Measurements from ENCODE around the gene SCYGR3.
"Not testable (repeated sequence)": the region's sequence is repeated elsewhere in the genome, so short reads cannot be mapped to it uniquely, and the experiment has no call there.

SCYGR3 gene

DNA sequence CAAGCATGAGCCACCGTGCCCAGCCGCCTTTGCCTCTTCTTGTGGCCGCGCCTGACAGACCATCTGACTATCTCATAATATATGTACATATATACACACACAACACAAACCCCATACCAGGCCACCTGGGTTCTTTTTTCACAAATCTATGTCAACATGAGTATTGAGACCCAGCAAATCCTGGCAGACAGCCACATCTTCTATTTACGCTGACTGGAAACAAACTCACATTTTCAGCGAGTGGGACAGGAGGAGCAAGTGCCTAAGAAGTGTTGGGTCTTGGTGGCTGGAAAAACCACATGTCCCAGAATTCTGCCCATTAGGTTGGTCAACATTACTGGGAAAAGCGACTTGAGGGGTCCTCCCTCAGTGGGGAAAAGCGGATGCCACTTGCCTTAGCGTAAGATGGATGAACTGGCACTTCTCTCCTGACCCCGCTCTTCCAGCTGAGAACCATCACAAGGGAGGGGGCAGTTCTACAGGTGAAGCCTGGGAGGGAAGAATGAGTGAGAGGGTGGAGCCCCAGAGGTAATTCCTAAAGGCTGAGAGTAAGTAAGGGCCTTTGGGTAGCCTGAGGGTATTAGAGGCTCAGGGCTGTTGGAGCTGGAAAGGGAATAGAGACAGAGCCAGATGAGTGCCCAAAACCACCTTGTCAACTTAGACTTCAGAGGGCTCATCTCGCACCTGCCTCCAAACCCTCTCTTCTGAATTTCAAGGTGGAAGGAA, 1.9 kb downstream of the SCYGR3 start:
- no peak for DNase-seq

DNA sequence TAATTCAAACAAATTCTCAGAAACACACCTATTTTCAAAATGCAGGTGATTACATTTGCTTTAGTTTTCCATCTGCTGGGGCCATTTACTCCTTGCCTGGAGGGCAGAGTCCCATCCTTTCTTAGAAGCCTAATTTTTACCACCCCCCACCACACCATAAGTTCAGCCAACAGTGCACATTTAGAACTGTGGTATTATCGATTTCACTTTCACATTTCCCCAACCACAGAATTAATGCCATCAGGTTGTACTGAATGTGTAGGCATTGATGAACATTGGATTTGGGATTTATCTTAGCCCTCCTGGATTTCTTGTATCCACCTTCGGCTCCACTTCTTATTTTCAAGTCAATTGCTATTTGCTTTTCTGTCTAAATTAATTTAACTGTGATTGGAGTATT, 4.5 kb downstream of the SCYGR3 start:
- no peak for DNase-seq

DNA sequence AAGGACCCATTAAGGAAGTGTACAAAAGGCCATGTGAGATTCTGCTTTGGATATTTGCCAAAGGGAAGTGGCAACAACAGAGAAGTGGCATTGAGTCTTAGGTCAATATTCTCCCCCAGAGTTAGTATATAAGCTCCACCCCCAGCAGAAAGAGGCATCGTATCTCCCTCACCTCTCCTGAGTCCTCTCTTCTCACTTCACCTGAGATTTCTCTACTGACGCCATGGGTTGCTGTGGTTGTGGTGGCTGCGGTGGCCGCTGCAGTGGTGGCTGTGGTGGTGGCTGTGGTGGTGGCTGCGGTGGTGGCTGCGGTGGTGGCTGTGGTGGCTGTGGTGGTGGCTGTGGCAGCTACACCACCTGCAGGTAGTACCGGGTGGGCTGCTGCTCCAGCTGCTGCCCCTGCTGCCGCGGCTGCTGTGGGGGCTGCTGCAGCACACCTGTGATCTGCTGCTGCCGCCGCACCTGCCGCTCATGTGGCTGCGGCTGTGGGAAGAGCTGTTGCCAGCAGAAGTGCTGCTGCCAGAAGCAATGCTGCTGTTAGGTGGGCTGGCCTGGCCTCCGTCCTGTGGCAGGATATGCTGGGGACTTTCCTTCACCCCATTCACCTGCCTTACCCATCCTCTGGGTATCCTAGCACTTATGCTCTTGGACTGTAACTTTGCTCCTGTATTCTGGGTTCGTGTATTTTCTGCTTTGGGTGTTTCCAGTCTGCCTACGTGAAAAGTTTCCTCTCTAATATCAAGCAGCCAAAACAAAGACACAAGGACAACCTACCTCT, 5.9 kb downstream of the SCYGR3 start:
- no peak for DNase-seq

DNA sequence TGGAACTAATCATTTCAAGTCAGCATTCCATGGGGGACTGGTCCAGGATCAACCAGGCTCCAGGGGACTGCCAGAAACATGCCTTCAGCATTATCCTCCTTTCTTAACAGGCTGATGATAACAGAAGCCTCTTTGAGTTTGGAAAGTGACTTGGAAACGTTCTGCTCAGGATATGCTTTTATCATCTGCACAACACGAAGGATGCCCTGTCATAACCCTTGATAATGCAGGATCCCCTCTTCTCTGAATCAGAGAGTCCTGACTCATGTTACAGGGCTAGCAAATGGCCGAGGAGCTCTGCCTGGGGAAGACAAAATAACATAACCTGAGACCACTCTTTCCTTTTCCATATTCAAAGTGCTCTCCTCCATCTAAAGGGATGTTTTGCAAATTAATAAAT, 6.7 kb downstream of the SCYGR3 start:
- no peak for DNase-seq

DNA sequence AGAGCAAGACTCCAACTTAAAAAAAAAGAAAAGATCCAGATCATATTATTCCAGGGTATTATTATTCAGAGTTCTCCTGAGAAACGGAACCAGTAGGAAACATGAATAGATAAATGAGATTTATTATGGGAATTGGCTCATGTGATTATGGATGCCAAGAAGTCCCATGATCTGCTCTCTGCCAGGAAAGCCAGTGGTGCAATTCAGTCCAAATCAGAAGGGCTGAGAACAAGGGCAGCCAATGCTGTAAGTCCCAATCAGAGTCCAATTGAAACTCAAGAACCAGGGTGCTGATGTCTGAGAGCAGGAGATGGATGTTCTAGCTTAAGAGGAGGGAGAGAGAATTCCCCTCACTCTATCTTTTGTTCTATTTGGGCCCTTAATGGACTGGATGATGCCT, 8.2 kb downstream of the SCYGR3 start:
- DNase-seq: no peak

DNA sequence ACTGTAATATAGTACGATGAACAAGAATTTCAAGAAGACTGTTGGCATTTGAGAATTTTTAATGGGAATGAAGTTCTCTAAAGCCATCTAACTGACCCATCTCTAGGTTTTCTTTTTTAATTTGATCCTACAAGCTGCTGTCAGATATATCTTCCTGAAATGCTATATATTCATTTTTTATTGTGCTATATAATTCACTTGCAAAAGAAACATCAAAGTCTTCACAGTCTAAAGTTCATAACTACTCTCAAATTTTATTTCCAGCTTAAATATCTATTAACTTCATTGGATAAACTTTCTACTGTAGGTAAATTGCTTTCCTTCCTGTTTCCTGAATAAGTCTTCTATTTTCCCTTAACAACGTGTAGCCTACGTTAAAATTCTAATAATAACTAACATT, 12.3 kb downstream of the SCYGR3 start:
- no peak for DNase-seq

DNA sequence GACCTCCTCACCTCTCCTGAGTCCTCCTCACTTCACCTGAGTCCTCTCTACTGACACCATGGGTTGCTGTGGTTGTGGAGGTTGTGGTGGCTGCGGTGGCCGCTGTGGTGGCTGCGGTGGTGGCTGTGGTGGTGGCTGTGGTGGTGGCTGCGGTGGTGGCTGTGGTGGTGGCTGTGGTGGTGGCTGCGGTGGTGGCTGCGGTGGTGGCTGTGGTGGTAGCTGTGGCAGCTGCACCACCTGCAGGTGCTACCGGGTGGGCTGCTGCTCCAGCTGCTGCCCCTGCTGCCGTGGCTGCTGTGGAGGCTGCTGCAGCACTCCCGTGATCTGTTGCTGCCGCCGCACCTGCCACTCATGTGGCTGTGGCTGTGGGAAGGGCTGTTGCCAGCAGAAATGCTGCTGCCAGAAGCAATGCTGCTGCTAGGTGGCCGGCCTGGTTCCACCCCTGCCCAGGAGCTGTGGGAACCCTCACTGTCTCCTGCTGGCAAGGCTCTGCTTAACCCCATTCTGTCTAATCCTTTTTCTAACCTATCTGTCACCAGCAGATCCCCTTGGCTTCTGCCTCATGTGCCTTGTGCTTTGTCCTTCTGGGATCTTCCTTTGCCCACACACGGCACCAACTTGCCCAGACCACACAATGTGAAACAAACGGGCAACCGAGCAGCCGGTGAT, 15.7 kb downstream of the SCYGR3 start, which contains the start of gene SCYGR2:
SCYGR2 (plus strand) TSS at position 59 of the 669 bp plus-strand sequence; CDS start at position 59, 0 bp downstream.
- DNase-seq: not testable (repeated sequence)

DNA sequence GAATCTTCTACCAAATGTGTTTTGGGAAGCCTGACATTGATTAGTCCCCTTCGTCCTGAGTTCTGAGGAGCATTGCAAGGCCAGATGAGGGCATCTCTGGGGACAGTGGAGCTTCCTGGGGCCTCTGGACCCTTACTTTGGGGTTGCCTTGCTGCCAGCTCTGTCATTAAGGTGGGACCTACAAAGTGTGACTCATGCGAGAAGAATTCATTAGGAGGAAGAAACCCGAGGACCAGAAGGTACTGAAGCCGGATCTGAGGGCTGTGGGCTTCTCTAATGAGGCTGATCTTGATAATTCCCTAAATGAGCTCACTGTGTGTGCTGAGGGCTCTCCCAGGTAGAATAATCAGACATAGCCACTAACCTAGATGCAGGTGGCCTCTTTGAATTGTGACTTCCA, 16.6 kb downstream of the SCYGR3 start:
- DNase-seq: no peak

DNA sequence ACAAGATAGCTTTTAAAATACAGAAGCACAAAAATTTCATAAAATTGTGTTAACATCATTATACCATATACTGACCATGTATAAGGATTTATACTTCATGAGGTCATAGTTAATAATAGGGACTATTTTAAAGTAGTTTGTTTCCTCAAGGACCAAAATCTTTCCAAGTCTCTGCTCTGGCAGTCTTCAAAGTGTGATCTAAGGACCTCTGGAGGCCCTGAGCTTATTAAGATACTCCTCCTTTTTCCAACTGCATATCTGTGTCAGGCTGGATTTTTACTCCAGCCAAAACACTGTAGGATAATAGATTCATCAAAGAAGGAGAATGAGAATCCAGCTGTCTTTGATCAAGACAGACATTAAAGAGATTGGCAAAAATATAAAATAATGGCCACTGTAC, 17.6 kb downstream of the SCYGR3 start:
- no peak for DNase-seq

DNA sequence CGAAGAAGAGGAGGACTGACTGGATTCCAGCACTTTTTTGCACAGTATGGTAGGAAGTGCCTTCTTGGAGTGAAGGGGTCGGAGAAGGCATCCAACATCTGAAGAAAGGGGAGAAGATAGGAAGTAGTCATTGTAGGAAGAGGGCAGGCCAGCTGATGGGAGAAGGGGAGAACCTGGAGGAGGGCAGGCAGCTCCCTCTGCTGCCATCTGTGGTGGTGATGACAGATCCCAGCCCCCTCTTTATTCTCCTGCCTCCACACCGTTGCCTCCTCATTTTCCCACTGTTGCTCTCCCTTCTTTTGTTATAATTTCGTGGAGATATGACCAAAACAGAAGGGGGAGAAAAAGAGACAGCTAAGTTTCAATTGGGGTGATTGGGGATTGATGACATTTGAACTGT, 18.8 kb downstream of the SCYGR3 start:
- DNase-seq: no peak

DNA sequence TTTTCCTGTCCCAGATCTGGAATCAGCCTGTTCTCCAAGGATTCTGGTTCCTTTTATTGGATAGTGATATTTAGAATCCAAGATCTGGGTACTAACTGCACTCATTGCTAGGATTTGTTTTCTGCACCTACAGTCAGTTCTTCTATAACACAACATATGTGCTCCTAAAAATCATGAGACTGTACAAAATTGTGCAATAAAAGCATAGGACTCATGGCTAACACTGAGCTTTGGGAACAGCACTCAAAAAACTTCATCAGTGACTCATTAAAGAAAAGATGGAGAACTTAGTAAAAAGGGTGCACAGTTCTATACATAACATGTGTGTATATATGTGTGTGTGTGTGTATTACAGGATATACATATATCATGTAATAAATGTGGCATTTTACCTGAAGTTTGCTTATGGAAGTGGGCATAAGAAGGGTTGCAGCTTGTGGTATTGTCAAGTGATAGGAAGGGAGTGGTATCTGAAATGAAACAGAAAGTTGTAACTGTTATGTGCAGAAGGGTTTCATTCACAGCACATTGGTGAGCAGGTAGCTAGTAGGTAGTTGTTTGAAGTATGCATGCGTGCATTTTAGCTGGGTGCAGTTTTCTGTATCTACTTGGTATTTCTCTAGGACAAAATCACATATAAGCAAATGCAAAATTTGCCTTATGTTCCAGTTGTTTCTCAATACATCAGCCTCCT, 21.8 kb downstream of the SCYGR3 start:
- no peak for DNase-seq

DNA sequence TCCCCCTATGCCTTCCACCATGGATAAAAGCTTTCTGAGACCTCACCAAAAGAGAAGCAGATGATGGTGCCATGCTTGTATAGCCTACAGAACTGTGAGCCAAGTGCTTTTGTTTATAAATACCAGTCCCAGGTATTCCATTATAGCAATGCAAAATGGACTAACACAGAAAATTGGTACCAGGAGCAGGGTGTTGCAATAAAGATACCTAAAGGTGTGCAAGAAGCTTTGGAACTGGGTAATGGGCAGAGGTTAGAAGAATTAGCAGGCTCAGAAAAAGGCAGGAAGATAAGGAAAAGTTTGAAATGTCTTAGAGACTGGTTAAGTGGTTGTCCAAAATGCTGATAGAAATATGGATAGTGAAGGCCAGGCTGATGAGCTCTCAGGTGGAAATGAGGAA, 32.3 kb downstream of the SCYGR3 start:
- DNase-seq: no peak

DNA sequence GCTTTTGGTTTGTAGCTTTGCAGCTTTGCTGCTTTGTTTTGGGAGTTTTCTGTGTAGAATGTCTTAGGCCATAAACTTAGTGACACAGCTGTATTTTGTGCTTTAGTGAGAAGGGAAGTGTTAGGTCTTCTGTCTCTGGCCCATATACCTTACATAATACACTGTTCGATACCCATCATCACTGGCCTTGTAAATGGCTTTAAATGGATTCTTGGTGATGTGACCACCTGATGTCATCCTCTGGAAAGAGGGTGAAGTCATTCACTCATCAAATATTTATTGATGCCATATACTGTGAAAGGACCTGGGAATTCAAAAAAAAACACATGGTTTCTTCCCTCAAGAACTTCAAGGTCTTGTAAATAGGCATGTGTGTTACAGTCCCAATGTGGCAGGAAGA, 34.8 kb downstream of the SCYGR3 start:
- DNase-seq: no peak

DNA sequence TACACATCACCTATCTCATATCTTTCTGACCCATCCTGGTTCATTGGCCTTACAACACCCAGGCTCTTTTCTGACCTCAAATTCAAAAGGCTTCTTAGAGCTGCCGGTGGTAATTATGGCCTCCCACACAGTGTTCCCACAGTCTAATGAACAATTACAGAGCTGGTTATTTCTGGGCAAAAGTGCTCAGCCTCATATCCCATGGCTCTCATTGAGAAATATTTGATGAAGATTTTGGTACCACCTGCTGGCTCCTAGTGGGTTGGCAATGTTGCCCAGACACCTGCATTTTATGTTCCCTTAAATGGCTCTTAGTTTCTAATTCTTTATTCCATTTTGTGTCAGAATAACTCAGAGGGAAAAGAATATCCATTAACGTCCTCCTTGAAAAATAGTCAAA, 36.0 kb downstream of the SCYGR3 start:
- DNase-seq: no peak

DNA sequence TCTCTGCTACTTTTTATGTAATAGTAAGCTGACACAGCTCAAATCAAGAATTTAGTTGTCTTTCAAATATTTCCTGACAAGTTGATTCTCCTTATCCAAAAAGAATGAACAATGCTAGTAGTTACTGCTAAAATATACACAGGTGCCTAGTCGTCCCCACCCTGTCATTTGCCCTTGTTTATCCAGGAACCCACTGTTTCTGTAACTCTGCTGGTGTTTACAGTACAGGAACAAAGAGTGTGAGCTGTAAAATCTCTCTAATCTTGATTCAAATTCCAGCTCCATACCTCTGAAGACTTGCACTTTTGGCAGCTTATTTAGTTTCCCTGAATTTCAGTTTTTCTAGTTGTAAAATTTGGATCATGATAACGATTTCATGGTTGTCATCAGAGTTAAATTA, 37.1 kb downstream of the SCYGR3 start:
- DNase-seq: no peak

DNA sequence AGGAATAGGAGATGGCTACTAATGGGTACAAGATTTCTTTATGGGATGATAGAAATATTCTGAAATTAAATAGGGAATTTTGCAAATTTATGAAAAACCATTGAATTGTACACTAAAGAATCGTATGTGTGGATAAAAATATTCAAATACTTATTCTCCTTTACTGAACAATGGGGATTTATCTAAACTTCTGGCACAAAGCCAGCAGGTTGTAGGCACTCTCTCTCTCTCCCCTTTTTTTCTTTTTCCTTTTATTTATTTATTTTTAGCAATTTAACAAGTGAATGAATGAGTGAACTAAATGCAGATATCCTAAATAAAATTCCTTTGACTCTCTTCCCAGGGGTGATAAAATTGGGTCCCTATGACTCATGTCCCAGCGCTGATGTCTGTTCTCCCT, 37.8 kb downstream of the SCYGR3 start:
- DNase-seq: no peak

DNA sequence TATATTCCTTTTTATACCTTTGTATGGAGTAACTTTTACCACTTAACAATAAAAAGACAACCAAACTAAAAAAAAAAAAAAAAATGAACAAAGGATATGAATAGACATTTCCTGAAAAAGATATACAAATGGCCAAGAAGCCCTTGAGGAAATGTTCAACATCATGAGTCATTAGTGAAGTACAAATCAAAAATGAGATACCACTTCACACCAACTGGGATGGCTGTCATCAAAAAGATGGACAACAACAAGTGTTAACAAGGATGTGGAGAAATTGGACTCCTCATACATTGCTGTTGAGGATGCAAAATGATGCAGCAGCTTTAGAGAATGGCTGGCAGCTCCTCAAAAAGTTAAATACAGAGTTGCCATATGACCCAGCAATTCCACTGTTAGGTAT, 38.5 kb downstream of the SCYGR3 start:
- DNase-seq: no peak

DNA sequence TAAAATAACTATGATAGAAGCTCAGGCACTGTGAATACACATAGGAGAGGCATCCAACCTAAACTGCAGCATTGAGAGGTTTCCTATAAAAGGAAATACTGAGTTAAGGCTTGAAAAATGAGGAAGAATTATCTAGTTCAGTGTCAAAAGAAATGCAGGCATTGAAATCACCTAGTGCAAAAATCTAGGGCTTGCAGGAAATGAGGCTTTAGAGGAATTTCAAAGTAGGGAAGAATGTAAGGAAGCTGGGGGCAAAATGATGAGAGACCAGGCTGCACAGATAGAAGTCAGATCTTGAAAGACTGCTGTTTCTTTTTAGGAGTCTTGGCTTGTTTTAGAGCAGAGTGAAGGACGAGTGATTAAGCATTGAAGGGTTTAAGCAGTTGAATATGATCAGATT, 44.0 kb downstream of the SCYGR3 start:
- no peak for DNase-seq

DNA sequence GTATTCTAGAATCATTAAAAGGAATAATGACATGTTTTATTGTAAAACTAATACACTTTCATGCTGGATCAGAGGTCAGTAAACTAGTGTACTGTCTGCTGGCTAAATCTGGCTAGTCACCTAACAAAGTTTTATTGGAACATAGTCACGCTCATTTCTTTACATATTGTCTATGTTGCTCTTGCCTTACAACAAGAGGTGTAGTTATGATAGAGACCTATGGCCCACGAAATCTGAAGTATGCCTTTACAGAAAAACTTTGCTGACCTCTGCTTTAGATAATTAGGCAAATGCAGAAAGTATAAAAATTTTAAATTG, 45.8 kb downstream of the SCYGR3 start:
- DNase-seq: no peak

DNA sequence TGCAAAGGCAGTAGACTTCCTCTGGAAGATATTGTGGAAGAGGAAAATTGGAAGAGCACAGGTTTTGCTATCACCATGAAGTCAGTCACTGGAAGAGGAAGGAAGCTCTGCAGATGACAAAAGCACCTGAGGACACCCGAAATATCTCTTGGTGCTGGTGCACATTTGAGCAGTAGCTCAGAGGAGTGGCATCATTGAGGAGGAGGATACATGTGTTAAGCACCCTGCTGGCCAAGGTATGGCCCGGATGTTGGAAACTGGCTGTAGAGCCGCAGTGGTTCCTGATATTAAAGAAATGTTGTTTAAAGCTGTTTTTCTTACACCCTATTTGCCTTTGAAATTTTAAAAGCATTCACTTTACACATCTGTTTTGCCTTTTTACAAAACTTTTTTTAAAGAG, 48.6 kb downstream of the SCYGR3 start:
- DNase-seq: no peak

DNA sequence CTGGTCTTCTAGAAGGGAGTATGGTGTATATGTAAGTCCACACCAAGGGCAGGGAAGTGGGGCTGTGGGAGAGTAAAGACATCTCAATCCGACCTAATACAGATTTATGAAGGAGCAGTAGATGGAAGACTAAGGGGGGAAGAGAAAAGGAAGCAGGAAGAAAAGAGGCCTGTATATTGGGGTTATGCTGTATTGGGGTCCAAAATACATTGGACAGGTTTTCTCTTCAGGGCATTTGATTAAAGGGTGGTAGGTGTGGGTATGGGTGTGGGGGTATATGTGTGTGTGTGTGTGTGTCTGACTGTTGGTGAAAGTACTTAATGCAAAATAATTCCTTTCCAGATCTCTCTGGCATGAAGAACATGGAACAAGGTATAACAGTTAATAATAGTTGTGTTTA, 49.6 kb downstream of the SCYGR3 start:
- no peak for DNase-seq

Measured in NCI-H446 treated with DMSO at 0.1 percent for 48 hours (cell line).